Liver (tissue), 9 donors: ENCODE measurements around the gene KCNJ10. TPM values are rescaled to one million over a fixed set of nuclear protein-coding genes. Genes with fewer than 3 reads are reported as not detected.

Experiments
- DNase-seq: peaks from one replicate; pipeline ENCODE4 v3.0.0-alpha.2; 2017; ENCODE audit warnings: low spot score
- H3K27ac ChIP-seq, 2 donors: one replicate each; pipeline ENCODE4 v1.7.0; 2013; ENCODE audit warnings: inconsistent platforms in 2 of 2, low read length in 2 of 2, control low read depth in 1 of 2, low read depth in 1 of 2, mild to moderate bottlenecking in 1 of 2
- H3K27me3 ChIP-seq, 4 donors: one replicate each; pipeline versions ENCODE4 v1.6.1 to v1.7.0; 2013; ENCODE audit warnings: low read length in 3 of 4, inconsistent platforms in 1 of 4, mild to moderate bottlenecking in 1 of 4, moderate library complexity in 1 of 4; ENCODE audit not compliant: control insufficient read depth in 4 of 4, insufficient read depth in 4 of 4
- H3K36me3 ChIP-seq, 4 donors: one replicate each; pipeline versions ENCODE4 v1.6.1 to v1.7.0; 2013; ENCODE audit warnings: low read length in 3 of 4, mild to moderate bottlenecking in 3 of 4, low read depth in 1 of 4, moderate library complexity in 1 of 4; ENCODE audit not compliant: control insufficient read depth in 4 of 4, insufficient read depth in 3 of 4
- H3K4me1 ChIP-seq, 4 donors: one replicate each; pipeline versions ENCODE4 v1.6.1 to v1.7.0; 2013; ENCODE audit warnings: low read length in 3 of 4, mild to moderate bottlenecking in 3 of 4, moderate library complexity in 1 of 4; ENCODE audit not compliant: control insufficient read depth in 4 of 4, insufficient read depth in 4 of 4
- H3K4me3 ChIP-seq, 3 donors: one replicate each; pipeline versions ENCODE4 v1.6.1 to v1.7.0; 2013; ENCODE audit warnings: low read length in 3 of 3, control low read depth in 1 of 3, low read depth in 1 of 3, mild to moderate bottlenecking in 1 of 3
- H3K9ac ChIP-seq, 2 donors: one replicate each; pipeline ENCODE4 v1.7.0; 2013; ENCODE audit warnings: low read length in 2 of 2, mild to moderate bottlenecking in 2 of 2, moderate library complexity in 2 of 2, control low read depth in 1 of 2, low read depth in 1 of 2
- H3K9me3 ChIP-seq, 4 donors: one replicate each; pipeline versions ENCODE4 v1.6.1 to v1.7.0; 2013; ENCODE audit warnings: low read length in 3 of 4; ENCODE audit not compliant: control insufficient read depth in 4 of 4
- ATF3 ChIP-seq: IDR thresholded peaks from 2 replicates; pipeline ENCODE4 v1.6.1; 2016; ENCODE audit warnings: antibody characterized with exemption
- EGR1 ChIP-seq, 2 donors: IDR thresholded peaks; 2 replicates each; pipeline ENCODE4 v1.6.1; 2016 to 2018; ENCODE audit warnings: antibody characterized with exemption in 2 of 2, low read depth in 2 of 2
- FOXA1 ChIP-seq: IDR thresholded peaks from 2 replicates; pipeline ENCODE4 v1.6.1; 2016; ENCODE audit warnings: antibody characterized with exemption
- FOXA2 ChIP-seq: IDR thresholded peaks from 2 replicates; pipeline ENCODE4 v1.6.1; 2016; ENCODE audit warnings: antibody characterized with exemption
- GABPA ChIP-seq, 2 donors: IDR thresholded peaks in 1 of 2; conservative IDR thresholded peaks in 1 of 2; 2 replicates each; pipeline ENCODE4 v1.6.1; 2016; ENCODE audit warnings: antibody characterized with exemption in 2 of 2, mild to moderate bottlenecking in 1 of 2, moderate library complexity in 1 of 2
- HNF4A ChIP-seq, 2 donors: conservative IDR thresholded peaks; 2 replicates each; pipeline ENCODE4 v1.6.1; 2016; ENCODE audit warnings: antibody characterized with exemption in 2 of 2, mild to moderate bottlenecking in 2 of 2
- HNF4G ChIP-seq: IDR thresholded peaks from 2 replicates; pipeline ENCODE4 v1.6.1; 2016; ENCODE audit warnings: antibody characterized with exemption
- JUND ChIP-seq, 2 donors: IDR thresholded peaks; 2 replicates each; pipeline ENCODE4 v1.6.1; 2016; ENCODE audit warnings: antibody characterized with exemption in 2 of 2
- MAX ChIP-seq: IDR thresholded peaks from 2 replicates; pipeline ENCODE4 v1.6.1; 2016; ENCODE audit warnings: antibody characterized with exemption
- NR2F2 ChIP-seq: IDR thresholded peaks from 2 replicates; pipeline ENCODE4 v1.6.1; 2016; ENCODE audit warnings: antibody characterized with exemption
- REST ChIP-seq: IDR thresholded peaks from 2 replicates; pipeline ENCODE4 v1.6.1; 2016; ENCODE audit warnings: antibody characterized with exemption, mild to moderate bottlenecking
- YY1 ChIP-seq: IDR thresholded peaks from 2 replicates; pipeline ENCODE4 v1.6.1; 2016; ENCODE audit warnings: antibody characterized with exemption, mild to moderate bottlenecking
- ZBTB33 ChIP-seq: IDR thresholded peaks from 2 replicates; pipeline ENCODE4 v1.6.1; 2016; ENCODE audit warnings: antibody characterized with exemption
- WGBS: extraction: QIAGEN DNeasy Blood & Tissue Kit; methylation state at CpG from one replicate; pipeline ENCODE4 v1.1.7; 2013; 5-methylcytosine and 5-hydroxymethylcytosine counted together
- polyA plus RNA-seq, 2 donors: library from polyadenylated mRNA; stranded (reverse) in 1 of 2; unstranded in 1 of 2; fragments of 200-250 nt in 1 of 2; fragments of >200 nt in 1 of 2; fragmentation: Nextera tagmentation in 1 of 2; extraction: Ambion mirVana in 1 of 2; gene quantifications; one replicate each; pipeline versions ENCODE4 v1.2.1 to v1.2.3, GENCODE V29; 2013 to 2015
- total RNA-seq, 2 donors: library from RNA; depleted of rRNA; stranded (reverse); fragments of >200 nt; gene quantifications; one replicate each; pipeline ENCODE4 v1.2.3, GENCODE V29; 2014
- donor health status: healthy.
- donor health status: healthy.
- donor health status: healthy.
- donor health status: healthy.
- donor health status: healthy.

KCNJ10 gene
- total and polyA plus RNA-seq, 4 donors: 0.48 to 1.6 (median 0.52) TPM

- 92% methylated on average over 5 of the region's 5 CpGs for WGBS
- H3K9ac ChIP-seq: no peak overlapping the region
- H3K27me3 ChIP-seq: no peaks in the 10 kb centered on the region
- H3K36me3 ChIP-seq: no peaks in the 10 kb centered on the region
- H3K4me1 ChIP-seq: peaks cover 3 to 11% (median 5%) of the 10 kb centered on the region in 4 donors
- DNase-seq: no peak
- H3K4me3 ChIP-seq: no peak overlapping the region
- no peak overlapping the region for H3K27ac ChIP-seq
- no peaks in the 10 kb centered on the region for H3K9me3 ChIP-seq
- no peak for TF ChIP-seq REST
- TF ChIP-seq HNF4A (conservative IDR thresholded peaks at IDR 0.05): no peak
- TF ChIP-seq GABPA (IDR thresholded peaks at IDR 0.05 in 1 of 2, conservative IDR thresholded peaks at IDR 0.05 in 1 of 2): no peak
- no peak for TF ChIP-seq HNF4G
- no peak for TF ChIP-seq FOXA1
- TF ChIP-seq JUND (IDR thresholded peaks at IDR 0.05): no peak
- TF ChIP-seq NR2F2: no peak
These were observed 80.0 kb downstream of the KCNJ10 start for GRCh38 chr1:159990005-159990404.

GRCh38 chr1:159989581-159989980, 80.4 kb downstream of the KCNJ10 start:
- no peak for DNase-seq
- peaks cover 3 to 11% (median 5%) of the 10 kb centered on the region in 4 donors for H3K4me1 ChIP-seq
- H3K36me3 ChIP-seq: no peaks in the 10 kb centered on the region
- no peaks in the 10 kb centered on the region for H3K9me3 ChIP-seq
- H3K27ac ChIP-seq: no peak overlapping the region
- H3K27me3 ChIP-seq: no peaks in the 10 kb centered on the region
- no peak overlapping the region for H3K9ac ChIP-seq
- TF ChIP-seq YY1 (no peak), FOXA1 (no peak), MAX (no peak), ZBTB33 (no peak), EGR1 (IDR thresholded peaks at IDR 0.05; ENCODE audit: low read depth in 2 of 2) (no peak), GABPA (IDR thresholded peaks at IDR 0.05 in 1 of 2, conservative IDR thresholded peaks at IDR 0.05 in 1 of 2) (no peak), FOXA2 (no peak), REST (no peak), HNF4G (no peak), ATF3 (no peak)
- no peak overlapping the region for H3K4me3 ChIP-seq
- WGBS: 82% methylated on average over 3 of the region's 3 CpGs
